ENCODE data around the gene DYNLRB1. TPM values are rescaled to one million over a fixed set of nuclear protein-coding genes. Genes with fewer than 3 reads are reported as not detected.
"Not testable (repeated sequence)": the region's sequence is repeated elsewhere in the genome, so short reads cannot be mapped to it uniquely, and the experiment has no call there.

The DYNLRB1 gene
- total RNA-seq = 10 to 100 TPM; 72.0 to 82.9 TPM

GRCh38 chr20:34516247-34517113, at the start of gene DYNLRB1:
DYNLRB1 (plus strand) TSS chr20:34516422; CDS start chr20:34516459, 37 bp downstream.
- H3K9me3 Mint-ChIP-seq = no peaks in the 10 kb centered on the region
- ATAC-seq (peak; percentile 83 to 91), DNase-seq (ENCODE audit: low spot score in 2 of 2) (peak; percentile 96 to 97)
- peaks cover 10 to 21% of the 10 kb centered on the region in 2 donors for H3K36me3 Mint-ChIP-seq
- H3K27ac Mint-ChIP-seq = peak within 1 kb of the TSS; percentile 95 to 99

- peak overlapping the region in 1 of 2 donors; percentile 53 for H3K27ac Mint-ChIP-seq
These were observed 47.3 kb upstream of the DYNLRB1 start for GRCh38 chr20:34468951-34469350.

GRCh38 chr20:34472246-34472925, 43.8 kb upstream of the DYNLRB1 start:
- peaks cover 0 to 6% of the 10 kb centered on the region in 2 donors for H3K36me3 Mint-ChIP-seq
- no peaks in the 10 kb centered on the region for H3K9me3 Mint-ChIP-seq
- H3K27ac Mint-ChIP-seq = no peak overlapping the region
- DNase-seq (ENCODE audit: low spot score in 2 of 2) = no peak
- ATAC-seq = no peak

More at GRCh38 chr20:34468951-34469350, 47.3 kb upstream of the DYNLRB1 start:
- Mint-ChIP-seq H3K36me3 (no peaks in the 10 kb centered on the region), H3K9me3 (no peaks in the 10 kb centered on the region)
- no peak for ATAC-seq
- DNase-seq (ENCODE audit: low spot score in 2 of 2) = no peak

- no peak overlapping the region for H3K27ac Mint-ChIP-seq
- DNase-seq (ENCODE audit: low spot score in 2 of 2) (peak in 1 of 2 donors; percentile 42), ATAC-seq (peak; percentile 54 to 66)
- H3K9me3 Mint-ChIP-seq = no peaks in the 10 kb centered on the region
- H3K36me3 Mint-ChIP-seq = peaks cover 0 to 6% of the 10 kb centered on the region in 2 donors
These were observed 42.8 kb upstream of the DYNLRB1 start for GRCh38 chr20:34473262-34473883.

- Mint-ChIP-seq H3K27ac (no peak overlapping the region), H3K36me3 (peaks cover under 1 to 17% of the 10 kb centered on the region in 2 donors), H3K9me3 (no peaks in the 10 kb centered on the region)
- peak in 1 of 2 donors; percentile 39 for DNase-seq (ENCODE audit: low spot score in 2 of 2)
- ATAC-seq = peak; percentile 53 to 60
These were observed 40.1 kb upstream of the DYNLRB1 start for GRCh38 chr20:34475979-34476736.

GRCh38 chr20:34479627-34480026, 36.6 kb upstream of the DYNLRB1 start:
- Mint-ChIP-seq H3K27ac (no peak overlapping the region), H3K36me3 (peaks cover 26 to 46% of the 10 kb centered on the region in 2 donors), H3K9me3 (no peaks in the 10 kb centered on the region)
- no peak for DNase-seq (ENCODE audit: low spot score in 2 of 2)
- ATAC-seq = no peak

GRCh38 chr20:34482154-34482553, 34.1 kb upstream of the DYNLRB1 start:
- H3K9me3 Mint-ChIP-seq; ATAC-seq; H3K27ac Mint-ChIP-seq; DNase-seq (ENCODE audit: low spot score in 2 of 2): not testable (repeated sequence)
- H3K36me3 Mint-ChIP-seq = peaks cover 27 to 39% of the 10 kb centered on the region in 2 donors

- ATAC-seq; H3K27ac Mint-ChIP-seq; DNase-seq (ENCODE audit: low spot score in 2 of 2); H3K9me3 Mint-ChIP-seq: not testable (repeated sequence)
- H3K36me3 Mint-ChIP-seq = peaks cover 31 to 39% of the 10 kb centered on the region in 2 donors
These were observed 32.5 kb upstream of the DYNLRB1 start for GRCh38 chr20:34483585-34484220.

- DNase-seq (ENCODE audit: low spot score in 2 of 2) (no peak), ATAC-seq (no peak)
- Mint-ChIP-seq H3K9me3 (no peaks in the 10 kb centered on the region), H3K27ac (no peak overlapping the region), H3K36me3 (peaks cover 31 to 32% of the 10 kb centered on the region in 2 donors)
These were observed 31.1 kb upstream of the DYNLRB1 start for GRCh38 chr20:34485068-34485634.

GRCh38 chr20:34491226-34491931, 24.8 kb upstream of the DYNLRB1 start:
- Mint-ChIP-seq H3K36me3 (peaks cover 6 to 20% of the 10 kb centered on the region in 2 donors), H3K27ac (no peak overlapping the region), H3K9me3 (no peaks in the 10 kb centered on the region)
- ATAC-seq (peak in 1 of 2 donors; percentile 65), DNase-seq (ENCODE audit: low spot score in 2 of 2) (no peak)

- Mint-ChIP-seq H3K36me3 (peaks cover 7 to 20% of the 10 kb centered on the region in 2 donors), H3K9me3 (no peaks in the 10 kb centered on the region)
These were observed 24.2 kb upstream of the DYNLRB1 start for GRCh38 chr20:34491932-34492509.

GRCh38 chr20:34493646-34494045, 22.6 kb upstream of the DYNLRB1 start:
- H3K27ac Mint-ChIP-seq = peak overlapping the region in 1 of 2 donors; percentile 1
- ATAC-seq (no peak), DNase-seq (ENCODE audit: low spot score in 2 of 2) (no peak)
- H3K9me3 Mint-ChIP-seq = no peaks in the 10 kb centered on the region
- H3K36me3 Mint-ChIP-seq = peaks cover 23% of the 10 kb centered on the region in 2 donors

More at GRCh38 chr20:34491932-34492509, 24.2 kb upstream of the DYNLRB1 start:
- H3K27ac Mint-ChIP-seq = no peak overlapping the region
- DNase-seq (ENCODE audit: low spot score in 2 of 2) (no peak), ATAC-seq (peak in 1 of 2 donors; percentile 40)

- Mint-ChIP-seq H3K27ac (no peak overlapping the region), H3K36me3 (peaks cover 31 to 38% of the 10 kb centered on the region in 2 donors), H3K9me3 (peaks cover 5 to 7% of the 10 kb centered on the region in 2 donors)
- no peak for DNase-seq (ENCODE audit: low spot score in 2 of 2)
- no peak for ATAC-seq
These were observed 20.9 kb upstream of the DYNLRB1 start for GRCh38 chr20:34495307-34495706.

- no peak overlapping the region for H3K27ac Mint-ChIP-seq
- DNase-seq (ENCODE audit: low spot score in 2 of 2) = no peak
- peaks cover 37 to 44% of the 10 kb centered on the region in 2 donors for H3K36me3 Mint-ChIP-seq
- no peak for ATAC-seq
- peaks cover 11 to 13% of the 10 kb centered on the region in 2 donors for H3K9me3 Mint-ChIP-seq
These were observed 20.3 kb upstream of the DYNLRB1 start for GRCh38 chr20:34495916-34496315.

All from activated naive CD4-positive, alpha-beta T cell treated with anti-CD3 and anti-CD28 coated beads, Interleukin-2, amount 50 U/mL, for 72 hours (primary cell).